ENCODE data around the gene ZNF672. TPM values are rescaled to one million over a fixed set of nuclear protein-coding genes. Genes with fewer than 3 reads are reported as not detected.

Gene ZNF672
- total and polyA plus RNA-seq, 12 donors, result 16.1 to 44.4 (median 36.7) TPM

DNA sequence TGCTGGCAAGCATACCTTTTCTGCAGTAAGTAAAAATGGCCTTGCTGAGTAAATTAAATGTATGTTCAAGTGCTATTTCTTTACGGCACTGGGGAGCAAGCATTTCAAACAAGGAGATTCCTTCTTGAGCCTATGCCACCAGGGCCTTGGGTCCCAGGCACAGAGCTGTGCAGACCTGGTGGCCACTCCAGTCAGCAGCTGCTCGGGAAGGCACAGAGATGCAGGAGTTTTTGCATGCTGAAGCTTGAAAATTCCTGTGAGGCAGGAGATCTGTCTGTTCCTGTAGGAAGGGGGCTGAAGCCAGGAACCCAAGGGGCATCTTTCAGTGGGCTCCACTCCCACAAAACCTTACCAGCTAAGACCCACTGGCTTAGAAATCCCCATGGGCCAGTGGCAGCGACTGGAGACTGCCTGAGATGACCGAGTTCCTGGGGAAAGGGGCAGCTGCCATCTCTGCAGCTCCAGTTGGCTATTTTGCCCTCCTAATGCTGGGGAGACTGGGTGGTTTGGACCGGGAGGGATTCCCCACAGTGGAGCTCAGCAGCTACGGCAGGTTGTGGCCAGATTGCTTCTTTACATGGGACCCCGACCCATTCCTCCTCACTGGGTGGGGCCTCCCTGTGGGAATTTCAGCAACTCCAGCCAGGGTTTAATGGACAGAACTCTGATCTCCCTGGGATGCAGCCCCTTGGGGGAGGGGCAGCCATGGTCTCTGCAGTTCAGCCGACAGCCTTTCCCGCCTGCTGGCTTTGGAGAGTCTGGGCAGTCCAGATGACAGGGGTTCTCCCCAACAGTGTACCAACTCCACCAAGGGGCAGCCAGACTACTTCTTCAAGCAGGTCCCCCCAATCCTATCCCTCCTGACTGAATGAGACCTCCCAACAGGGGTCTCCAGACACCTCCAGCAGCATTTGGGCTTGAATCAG lies 59.7 kb downstream of the ZNF672 start:
- WGBS, 2 donors, result 39 to 72% methylated on average over 9 of the region's 9 CpGs
- no peaks in the 10 kb centered on the region for H3K36me3 ChIP-seq
- H3K9me3 ChIP-seq, result no peaks in the 10 kb centered on the region
- DNase-seq, result no peak
- H3K4me3 ChIP-seq, result no peak overlapping the region
- intact Hi-C loops (cut with DNase I), result no loop called here
- peaks cover 0 to 50% (median 15%) of the 10 kb centered on the region in 7 donors for H3K27me3 ChIP-seq
- no peak for ATAC-seq
- TF ChIP-seq, protein P1, sequence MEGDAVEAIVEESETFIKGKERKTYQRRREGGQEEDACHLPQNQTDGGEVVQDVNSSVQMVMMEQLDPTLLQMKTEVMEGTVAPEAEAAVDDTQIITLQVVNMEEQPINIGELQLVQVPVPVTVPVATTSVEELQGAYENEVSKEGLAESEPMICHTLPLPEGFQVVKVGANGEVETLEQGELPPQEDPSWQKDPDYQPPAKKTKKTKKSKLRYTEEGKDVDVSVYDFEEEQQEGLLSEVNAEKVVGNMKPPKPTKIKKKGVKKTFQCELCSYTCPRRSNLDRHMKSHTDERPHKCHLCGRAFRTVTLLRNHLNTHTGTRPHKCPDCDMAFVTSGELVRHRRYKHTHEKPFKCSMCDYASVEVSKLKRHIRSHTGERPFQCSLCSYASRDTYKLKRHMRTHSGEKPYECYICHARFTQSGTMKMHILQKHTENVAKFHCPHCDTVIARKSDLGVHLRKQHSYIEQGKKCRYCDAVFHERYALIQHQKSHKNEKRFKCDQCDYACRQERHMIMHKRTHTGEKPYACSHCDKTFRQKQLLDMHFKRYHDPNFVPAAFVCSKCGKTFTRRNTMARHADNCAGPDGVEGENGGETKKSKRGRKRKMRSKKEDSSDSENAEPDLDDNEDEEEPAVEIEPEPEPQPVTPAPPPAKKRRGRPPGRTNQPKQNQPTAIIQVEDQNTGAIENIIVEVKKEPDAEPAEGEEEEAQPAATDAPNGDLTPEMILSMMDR (IDR thresholded peaks at IDR 0.05), result no peak
- H3K27ac ChIP-seq, result no peak overlapping the region
- no peaks in the 10 kb centered on the region for H3K4me1 ChIP-seq

Small RNAs within 50 kb of the gene (microRNA-seq; reads per million reads assigned to microRNA genes)
- 9.7 to 20.3 reads per million in 2 donors for gene MIR3124

Other genes starting within 250 kb of the ZNF672 start
- gene OR2T10, start 240.5 kb upstream of the ZNF672 start, total RNA-seq, result not detected
- gene OR2T10, start 240.5 kb upstream of the ZNF672 start, polyA plus RNA-seq, result not detected
- not detected for gene OR2T11, start 203.1 kb upstream of the ZNF672 start, total RNA-seq
- not detected for gene OR2T11, start 203.1 kb upstream of the ZNF672 start, polyA plus RNA-seq
- not detected for gene OR2T35, start 192.9 kb upstream of the ZNF672 start, total RNA-seq
- not detected for gene OR2T35, start 192.9 kb upstream of the ZNF672 start, polyA plus RNA-seq
- gene OR2T27, start 182.7 kb upstream of the ZNF672 start, total RNA-seq, result not detected
- not detected for gene OR2T27, start 182.7 kb upstream of the ZNF672 start, polyA plus RNA-seq
- not detected for gene OR14I1, start 135.5 kb upstream of the ZNF672 start, total RNA-seq
- gene OR14I1, start 135.5 kb upstream of the ZNF672 start, polyA plus RNA-seq, result not detected
- gene LYPD8, start 82.5 kb upstream of the ZNF672 start, total RNA-seq, result not detected
- not detected for gene LYPD8, start 82.5 kb upstream of the ZNF672 start, polyA plus RNA-seq
- 10 to 100 TPM; 14.9 to 26.2 (median 18.0) TPM for gene SH3BP5L, start 12.3 kb upstream of the ZNF672 start, total RNA-seq
- gene SH3BP5L, start 12.3 kb upstream of the ZNF672 start, polyA plus RNA-seq, result 10 to 100 TPM; 19.2 to 30.5 TPM
- gene ZNF692, start 20.9 kb downstream of the ZNF672 start, total RNA-seq, result 10 to 100 TPM in 9 of 10 donors, 1 to 10 TPM in 1; 7.1 to 26.5 (median 11.8) TPM
- gene ZNF692, start 20.9 kb downstream of the ZNF672 start, polyA plus RNA-seq, result 100 to 1,000 TPM in 1 of 2 donors, 10 to 100 TPM in 1; 23.0 to 102 TPM
- gene PGBD2, start 68.0 kb downstream of the ZNF672 start, total RNA-seq, result 1 to 10 TPM; 1.3 to 3.4 (median 2.2) TPM
- gene PGBD2, start 68.0 kb downstream of the ZNF672 start, polyA plus RNA-seq, result 1 to 10 TPM; 1.7 to 3.0 TPM